Measurements from ENCODE around the gene RNASE4. TPM values are rescaled to one million over a fixed set of nuclear protein-coding genes. Genes with fewer than 3 reads are reported as not detected.

Gene RNASE4
- total and polyA plus RNA-seq, 10 donors, result 0.89 to 19.9 (median 9.1) TPM

DNA sequence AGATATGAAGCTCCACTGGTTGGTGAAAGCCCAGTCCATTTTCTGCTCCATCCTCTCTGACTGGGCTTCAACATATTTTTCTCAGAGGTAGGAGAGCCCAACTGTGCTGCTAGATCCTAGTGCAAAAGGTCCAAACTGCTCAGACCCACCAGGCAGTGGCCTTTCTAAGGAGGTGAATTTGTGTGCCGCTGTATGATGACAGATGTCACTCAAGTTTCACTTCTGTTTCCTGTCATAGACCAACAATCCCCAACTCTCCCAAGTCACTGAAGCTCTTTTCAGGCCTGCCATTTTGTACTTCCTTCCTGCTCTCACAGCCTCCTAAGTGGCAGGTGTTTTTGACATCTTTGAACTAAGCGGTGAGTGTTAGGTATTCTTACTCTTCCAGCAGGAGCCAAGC, 16.4 kb upstream of the RNASE4 start:
- intact Hi-C loops (cut with DNase I; ENCODE audit: low total_unique reads), result no loop called here
- peak in 1 of 3 donors; percentile 62 for TF ChIP-seq POLR2AphosphoS5 (IDR thresholded peaks at IDR 0.05)
- TF ChIP-seq, protein P1, sequence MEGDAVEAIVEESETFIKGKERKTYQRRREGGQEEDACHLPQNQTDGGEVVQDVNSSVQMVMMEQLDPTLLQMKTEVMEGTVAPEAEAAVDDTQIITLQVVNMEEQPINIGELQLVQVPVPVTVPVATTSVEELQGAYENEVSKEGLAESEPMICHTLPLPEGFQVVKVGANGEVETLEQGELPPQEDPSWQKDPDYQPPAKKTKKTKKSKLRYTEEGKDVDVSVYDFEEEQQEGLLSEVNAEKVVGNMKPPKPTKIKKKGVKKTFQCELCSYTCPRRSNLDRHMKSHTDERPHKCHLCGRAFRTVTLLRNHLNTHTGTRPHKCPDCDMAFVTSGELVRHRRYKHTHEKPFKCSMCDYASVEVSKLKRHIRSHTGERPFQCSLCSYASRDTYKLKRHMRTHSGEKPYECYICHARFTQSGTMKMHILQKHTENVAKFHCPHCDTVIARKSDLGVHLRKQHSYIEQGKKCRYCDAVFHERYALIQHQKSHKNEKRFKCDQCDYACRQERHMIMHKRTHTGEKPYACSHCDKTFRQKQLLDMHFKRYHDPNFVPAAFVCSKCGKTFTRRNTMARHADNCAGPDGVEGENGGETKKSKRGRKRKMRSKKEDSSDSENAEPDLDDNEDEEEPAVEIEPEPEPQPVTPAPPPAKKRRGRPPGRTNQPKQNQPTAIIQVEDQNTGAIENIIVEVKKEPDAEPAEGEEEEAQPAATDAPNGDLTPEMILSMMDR (IDR thresholded peaks at IDR 0.05 in 8 of 11, conservative IDR thresholded peaks at IDR 0.05 in 3 of 11), result no peak
- no peak overlapping the region for H3K4me3 ChIP-seq
- H3K4me1 ChIP-seq, result peaks cover 0 to 60% (median 29%) of the 10 kb centered on the region in 6 donors
- H3K36me3 ChIP-seq, result no peaks in the 10 kb centered on the region
- 15 to 37% (median 32%) methylated on average over 2 of the region's 2 CpGs for WGBS, 5 donors
- H3K27me3 ChIP-seq (replicated peaks in 1 of 7), result peaks cover 0 to 22% (median 4%) of the 10 kb centered on the region in 7 donors
- DNase-seq, result no peak
- H3K9me3 ChIP-seq, result no peaks in the 10 kb centered on the region
- peak overlapping the region in 7 of 8 donors; percentile 41 to 78 (median 60) for H3K27ac ChIP-seq

DNA sequence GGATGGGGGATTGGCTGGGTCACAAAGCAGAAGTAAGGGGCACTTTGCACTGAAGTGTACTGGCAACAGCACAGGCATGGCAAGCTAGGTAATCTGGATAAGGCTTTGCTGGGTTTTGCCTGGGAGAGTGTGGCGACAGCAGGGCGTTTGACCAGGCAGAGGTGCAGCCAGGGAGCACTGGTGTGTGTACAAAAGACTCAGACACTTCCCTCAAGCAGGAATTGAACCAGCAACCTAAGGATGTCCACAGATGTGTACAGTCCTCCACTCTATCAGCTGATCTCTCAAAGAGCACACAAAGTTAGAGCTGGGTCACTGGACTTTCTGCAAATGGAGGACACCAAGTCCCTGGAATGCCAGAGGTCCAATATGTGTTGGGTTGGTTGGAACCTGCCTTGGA, 15.4 kb upstream of the RNASE4 start:
- intact Hi-C loops (cut with DNase I; ENCODE audit: low total_unique reads), result no loop called here
- Histone ChIP-seq H3K36me3 (no peaks in the 10 kb centered on the region), H3K4me3 (no peak overlapping the region), H3K4me1 (peaks cover 0 to 49% (median 19%) of the 10 kb centered on the region in 6 donors), H3K9me3 (no peaks in the 10 kb centered on the region), H3K27ac (peak overlapping the region in 4 of 8 donors; percentile 47 to 78 (median 65)), H3K27me3 (replicated peaks in 1 of 7) (peaks cover 0 to 18% (median 0%) of the 10 kb centered on the region in 7 donors)
- DNase-seq, result no peak
- WGBS, 5 donors, result 73 to 100% (median 87%) methylated on average over 2 of the region's 2 CpGs
- TF ChIP-seq POLR2AphosphoS5 (IDR thresholded peaks at IDR 0.05) (no peak), POLR2A (IDR thresholded peaks at IDR 0.05) (no peak)
- TF ChIP-seq, protein P1 (IDR thresholded peaks at IDR 0.05 in 8 of 11, conservative IDR thresholded peaks at IDR 0.05 in 3 of 11), result no peak

DNA sequence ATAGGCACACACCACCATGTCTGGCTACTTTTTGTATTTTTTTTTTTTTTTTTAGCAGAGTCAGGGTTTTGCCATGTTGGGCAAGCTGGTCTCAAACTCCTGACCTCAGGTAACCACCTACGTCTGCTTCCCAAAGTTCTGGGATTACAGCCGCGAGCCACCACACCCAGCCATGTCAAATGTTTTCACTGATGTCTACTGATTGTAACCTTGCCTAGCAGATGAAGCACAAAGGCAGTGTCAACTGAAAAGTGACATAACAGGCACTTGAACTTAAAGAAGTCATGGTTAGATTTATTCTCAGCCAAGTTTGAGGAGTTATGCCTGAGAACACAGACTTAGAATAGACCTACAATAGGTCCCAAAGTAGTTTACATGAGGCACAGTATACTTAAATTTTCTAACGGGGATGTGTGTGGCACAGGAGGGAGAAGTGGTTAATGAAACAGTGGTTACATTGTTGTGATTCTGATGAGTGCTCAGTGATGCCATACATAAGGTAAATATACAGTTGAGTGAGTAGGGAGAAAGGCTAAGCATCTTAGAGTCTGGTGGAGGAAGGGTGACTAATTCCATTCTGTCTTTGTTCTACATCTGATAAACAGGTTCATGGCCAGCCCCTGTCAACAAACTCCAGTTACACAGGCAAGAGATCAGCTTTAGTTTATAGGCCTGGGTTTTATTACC, 12.6 kb upstream of the RNASE4 start:
- DNase-seq, result no peak
- H3K4me1 ChIP-seq, result peaks cover 0 to 33% (median 17%) of the 10 kb centered on the region in 6 donors
- TF ChIP-seq POLR2A (IDR thresholded peaks at IDR 0.05) (no peak), POLR2AphosphoS5 (IDR thresholded peaks at IDR 0.05) (no peak)
- TF ChIP-seq, protein P1 (IDR thresholded peaks at IDR 0.05 in 8 of 11, conservative IDR thresholded peaks at IDR 0.05 in 3 of 11), result no peak
- H3K27ac ChIP-seq, result no peak overlapping the region
- 79 to 82% (median 81%) methylated on average over 4 of the region's 4 CpGs for WGBS, 5 donors
- H3K36me3 ChIP-seq, result no peaks in the 10 kb centered on the region
- no peaks in the 10 kb centered on the region for H3K9me3 ChIP-seq
- H3K4me3 ChIP-seq, result no peak overlapping the region
- peaks cover 0 to 6% (median 0%) of the 10 kb centered on the region in 7 donors for H3K27me3 ChIP-seq (replicated peaks in 1 of 7)
- intact Hi-C loops (cut with DNase I; ENCODE audit: low total_unique reads), result no loop called here

DNA sequence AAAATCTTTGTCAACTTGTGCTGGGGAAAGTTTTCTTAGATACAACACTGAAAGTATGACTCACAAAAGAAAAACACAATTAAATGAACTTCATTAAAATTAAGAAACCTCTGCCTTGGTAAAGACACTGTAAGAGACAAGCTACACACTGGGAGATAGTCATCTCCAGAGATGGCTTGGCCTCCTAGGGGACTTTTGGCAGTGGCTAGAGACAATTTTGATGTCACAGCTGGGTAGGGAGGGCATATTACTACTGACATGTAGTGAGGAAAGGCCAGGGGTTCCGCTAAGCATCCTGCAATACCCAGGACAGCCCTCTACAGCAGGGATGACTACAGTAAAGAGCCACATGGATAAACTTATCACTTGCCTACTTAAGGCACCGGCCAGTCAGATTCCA, 8.7 kb upstream of the RNASE4 start:
- WGBS, 5 donors, result 62 to 86% (median 85%) methylated on average over 2 of the region's 2 CpGs
- peaks cover 0 to 6% (median 0%) of the 10 kb centered on the region in 7 donors for H3K27me3 ChIP-seq (replicated peaks in 1 of 7)
- intact Hi-C loops (cut with DNase I; ENCODE audit: low total_unique reads), result loop anchor here (5.0 kb wide), 1 partner anchor 48 kb away; no protein-coding TSS in a partner anchor
- DNase-seq, result no peak
- TF ChIP-seq POLR2AphosphoS5 (IDR thresholded peaks at IDR 0.05) (no peak), POLR2A (IDR thresholded peaks at IDR 0.05) (no peak)
- TF ChIP-seq, protein P1 (IDR thresholded peaks at IDR 0.05 in 8 of 11, conservative IDR thresholded peaks at IDR 0.05 in 3 of 11), result no peak
- no peak overlapping the region for H3K4me3 ChIP-seq
- H3K4me1 ChIP-seq, result peaks cover 7 to 24% (median 12%) of the 10 kb centered on the region in 6 donors
- H3K36me3 ChIP-seq, result no peaks in the 10 kb centered on the region
- H3K9me3 ChIP-seq, result no peaks in the 10 kb centered on the region
- no peak overlapping the region for H3K27ac ChIP-seq
